DND-41 (cell line): ENCODE results near the gene PTGFRN.

Experiments used
- EZH2 ChIP-seq: IDR thresholded peaks from 3 replicates; pipeline ENCODE4 v1.6.1; 2012; ENCODE audit warnings: borderline replicate concordance, low read depth, mild to moderate bottlenecking, moderate library complexity, low read length, inconsistent platforms; ENCODE audit not compliant: severe bottlenecking
- TF ChIP-seq, protein P1 (sequence below): IDR thresholded peaks from 2 replicates; pipeline ENCODE4 v1.5.1; 2012; ENCODE audit warnings: borderline replicate concordance, low read length, moderate library complexity, mild to moderate bottlenecking; ENCODE audit not compliant: poor library complexity, severe bottlenecking; ENCODE audit errors: extremely low read depth

DNA sequence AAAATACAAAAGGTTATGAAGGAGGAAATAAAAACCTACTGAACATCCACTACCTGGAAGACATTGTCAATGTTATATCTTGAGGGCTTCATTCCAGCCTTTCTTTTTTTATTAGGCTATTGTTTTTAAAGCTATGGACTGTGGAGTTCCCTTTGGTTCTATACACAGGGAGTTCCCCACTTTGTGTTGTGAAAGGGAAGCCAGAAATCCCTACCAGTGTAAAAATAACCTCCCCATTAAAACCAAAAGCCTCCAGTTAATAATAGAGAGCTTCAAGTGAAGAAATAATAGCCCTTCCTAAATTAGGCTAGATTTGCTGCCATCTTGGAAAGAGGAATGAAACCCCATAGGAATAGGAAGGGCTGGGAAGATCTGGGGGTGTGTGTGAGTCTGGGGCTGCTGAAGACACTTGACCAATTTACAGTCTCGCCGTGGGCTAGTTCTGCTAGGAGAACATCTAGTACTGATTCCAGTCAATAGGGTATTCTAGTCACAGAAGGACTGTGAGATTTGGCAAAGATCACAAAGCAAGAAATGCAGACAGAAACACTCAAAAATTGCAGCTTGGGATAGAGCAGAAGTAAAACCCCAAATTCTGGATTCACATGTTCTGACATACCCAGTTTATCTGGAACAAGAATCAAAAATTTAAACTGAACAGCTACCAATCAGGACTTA lies 32.4 kb upstream of the PTGFRN start:
- TF ChIP-seq, protein P1, sequence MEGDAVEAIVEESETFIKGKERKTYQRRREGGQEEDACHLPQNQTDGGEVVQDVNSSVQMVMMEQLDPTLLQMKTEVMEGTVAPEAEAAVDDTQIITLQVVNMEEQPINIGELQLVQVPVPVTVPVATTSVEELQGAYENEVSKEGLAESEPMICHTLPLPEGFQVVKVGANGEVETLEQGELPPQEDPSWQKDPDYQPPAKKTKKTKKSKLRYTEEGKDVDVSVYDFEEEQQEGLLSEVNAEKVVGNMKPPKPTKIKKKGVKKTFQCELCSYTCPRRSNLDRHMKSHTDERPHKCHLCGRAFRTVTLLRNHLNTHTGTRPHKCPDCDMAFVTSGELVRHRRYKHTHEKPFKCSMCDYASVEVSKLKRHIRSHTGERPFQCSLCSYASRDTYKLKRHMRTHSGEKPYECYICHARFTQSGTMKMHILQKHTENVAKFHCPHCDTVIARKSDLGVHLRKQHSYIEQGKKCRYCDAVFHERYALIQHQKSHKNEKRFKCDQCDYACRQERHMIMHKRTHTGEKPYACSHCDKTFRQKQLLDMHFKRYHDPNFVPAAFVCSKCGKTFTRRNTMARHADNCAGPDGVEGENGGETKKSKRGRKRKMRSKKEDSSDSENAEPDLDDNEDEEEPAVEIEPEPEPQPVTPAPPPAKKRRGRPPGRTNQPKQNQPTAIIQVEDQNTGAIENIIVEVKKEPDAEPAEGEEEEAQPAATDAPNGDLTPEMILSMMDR, result no peak
- TF ChIP-seq EZH2, result no peak
